HepG2 (cell line): ENCODE data around the gene OTOP3. TPM values are rescaled to one million over a fixed set of nuclear protein-coding genes. Genes with fewer than 3 reads are reported as not detected.
A peak's percentile ranks its signal among the peaks of the same experiment; 100 is the strongest.

ENCODE experiments used
- BORCS8-MEF2B ChIP-seq: sonication (generic); formaldehyde crosslinking; IDR thresholded peaks from 2 replicates; pipeline ENCODE4 v1.8.0; 2022; ENCODE audit warnings: mild to moderate bottlenecking, missing genetic modification reagents
- ERF ChIP-seq: IDR thresholded peaks from 2 replicates; pipeline ENCODE4 v1.6.1; 2018; ENCODE audit warnings: missing biosample characterization, missing genetic modification reagents
- EZH2 ChIP-seq: conservative IDR thresholded peaks from 2 replicates; pipeline ENCODE4 v1.6.1; 2012; ENCODE audit warnings: mild to moderate bottlenecking, low read depth, low read length, moderate library complexity
- FOSL1 ChIP-seq: sonication (generic); formaldehyde crosslinking; IDR thresholded peaks from 2 replicates; pipeline ENCODE4 v1.9.0; 2021; ENCODE audit warnings: missing genetic modification reagents, borderline replicate concordance
- HDAC2 ChIP-seq: sonication (generic); formaldehyde crosslinking; IDR thresholded peaks from 2 replicates; pipeline ENCODE4 v1.4.0; 2020; ENCODE audit warnings: missing genetic modification reagents
- HMGXB4 ChIP-seq, 2 experiments: sonication (generic) in 1 of 2; formaldehyde crosslinking in 1 of 2; IDR thresholded peaks; 2 replicates each; pipeline versions ENCODE4 v1.4.0 to v1.6.1; 2018 to 2020; ENCODE audit warnings: missing genetic modification reagents in 2 of 2, borderline replicate concordance in 1 of 2, low read depth in 1 of 2, mild to moderate bottlenecking in 1 of 2, missing biosample characterization in 1 of 2
- HNRNPLL ChIP-seq: fragments of 200-400 bp; formaldehyde crosslinking; IDR thresholded peaks from 2 replicates; pipeline ENCODE4 v1.6.1; 2017; ENCODE audit warnings: mild to moderate bottlenecking, low read depth, low read length; ENCODE audit not compliant: poor library complexity, severe bottlenecking
- MTA1 ChIP-seq: sonication (generic); formaldehyde crosslinking; IDR thresholded peaks from 2 replicates; pipeline ENCODE4 v1.4.0; 2020; ENCODE audit warnings: missing genetic modification reagents, mild to moderate bottlenecking, borderline replicate concordance
- MYNN ChIP-seq: sonication (generic); formaldehyde crosslinking; IDR thresholded peaks from 2 replicates; pipeline ENCODE4 v1.4.0; 2020; ENCODE audit warnings: mild to moderate bottlenecking, low read depth, missing genetic modification reagents
- NFE2L1 ChIP-seq: sonication (generic); formaldehyde crosslinking; IDR thresholded peaks from 2 replicates; pipeline ENCODE4 v1.4.0; 2020; ENCODE audit warnings: missing genetic modification reagents, mild to moderate bottlenecking, borderline replicate concordance
- RBM39 ChIP-seq: fragments of 200-400 bp; formaldehyde crosslinking; IDR thresholded peaks from one replicate; pipeline ENCODE4 v1.6.1; 2018; ENCODE audit warnings: antibody characterized with exemption, mild to moderate bottlenecking, low read depth, low read length; ENCODE audit not compliant: poor library complexity, severe bottlenecking
- RFXAP ChIP-seq: sonication (generic); formaldehyde crosslinking; IDR thresholded peaks from 2 replicates; pipeline ENCODE4 v1.4.0; 2020; ENCODE audit warnings: missing genetic modification reagents, borderline replicate concordance
- XRCC5 ChIP-seq: fragments of 200-400 bp; formaldehyde crosslinking; optimal IDR thresholded peaks from 2 replicates; pipeline ENCODE3; 2017; ENCODE audit warnings: mild to moderate bottlenecking, low read length
- YY1 ChIP-seq: IDR thresholded peaks from 2 replicates; pipeline ENCODE4 v1.6.1; 2011; ENCODE audit warnings: low read length, low read depth, moderate library complexity, mild to moderate bottlenecking; ENCODE audit not compliant: insufficient read depth, insufficient replicate concordance
- ZBTB20 ChIP-seq: sonication (generic); formaldehyde crosslinking; IDR thresholded peaks from 2 replicates; pipeline ENCODE4 v1.8.1; 2023; ENCODE audit warnings: missing genetic modification reagents, low read depth, mild to moderate bottlenecking, borderline replicate concordance
- ZBTB26 ChIP-seq: IDR thresholded peaks from 2 replicates; pipeline ENCODE4 v1.6.1; 2016; ENCODE audit warnings: missing compliant biosample characterization, missing genetic modification reagents, borderline replicate concordance
- ZBTB7B ChIP-seq: sonication (generic); formaldehyde crosslinking; IDR thresholded peaks from 2 replicates; pipeline ENCODE4 v1.4.0; 2020; ENCODE audit warnings: missing genetic modification reagents
- ZFX ChIP-seq: sonication (generic); formaldehyde crosslinking; IDR thresholded peaks from 2 replicates; pipeline ENCODE4 v1.4.0; 2020; ENCODE audit warnings: mild to moderate bottlenecking, low read depth, missing genetic modification reagents, moderate library complexity
- ZNF230 ChIP-seq: sonication (generic); formaldehyde crosslinking; IDR thresholded peaks from 2 replicates; pipeline ENCODE4 v1.4.0; 2020; ENCODE audit warnings: mild to moderate bottlenecking, missing genetic modification reagents
- ZNF687 ChIP-seq: sonication (generic); formaldehyde crosslinking; IDR thresholded peaks from 2 replicates; pipeline ENCODE4 v1.5.1; 2020; ENCODE audit warnings: mild to moderate bottlenecking, missing genetic modification reagents, moderate library complexity
- polyA plus RNA-seq, 8 experiments: library from polyadenylated mRNA; depleted of rRNA in 3 of 8; stranded (reverse) in 7 of 8; unstranded in 1 of 8; fragments of >200 nt; fragmentation: Illumina TruSeq in 4 of 8; extraction: Trizol in 4 of 8; gene quantifications; 2 replicates each; pipeline versions ENCODE4 v1.2.1 to v1.2.3, GENCODE V29; 2011 to 2016; ENCODE audit warnings: low read depth in 4 of 8, missing spikeins in 1 of 8, mixed read lengths in 1 of 8; ENCODE audit not compliant: insufficient read depth in 1 of 8
- total RNA-seq, 5 experiments: library from RNA; depleted of rRNA; stranded (reverse); fragments of >200 nt; fragmentation: Illumina TruSeq; extraction: Trizol; gene quantifications; 2 replicates each; pipeline ENCODE4 v1.2.3, GENCODE V29; 2016; ENCODE audit warnings: low read depth in 1 of 5

The OTOP3 gene
- total and polyA plus RNA-seq, 2 of the 13 experiments (the other 11 are each of a cell fraction or from before 2014, with no cell fraction given), result not detected

- TF ChIP-seq ZBTB26 (CRISPR knock-in tag) (0 out of 2 replicates have a peak, but pooled peaks have one; percentile 22), MYNN (CRISPR knock-in tag) (no peak), ZFX (CRISPR knock-in tag) (0 out of 2 replicates have a peak, but pooled peaks have one; percentile 21), YY1 (peak; percentile 41), HNRNPLL (peak; percentile 29), ZNF230 (no peak; the same call in 1 of the 2 replicates), RBM39 (no peak), FOSL1 (no peak), ZBTB20 (CRISPR knock-in tag) (no peak), BORCS8-MEF2B (CRISPR knock-in tag) (0 out of 2 replicates have a peak, but pooled peaks have one; percentile 28), ZBTB7B (CRISPR knock-in tag) (peak; percentile 47; the same call in 1 of the 2 replicates), MTA1 (CRISPR knock-in tag) (peak; percentile 74; the same call in 1 of the 2 replicates), ERF (CRISPR knock-in tag) (0 out of 2 replicates have a peak, but pooled peaks have one; percentile 62), ZNF687 (CRISPR knock-in tag) (peak; percentile 6; the same call in 1 of the 2 replicates), HMGXB4 (CRISPR knock-in tag; IDR thresholded peaks at IDR 0.05; ENCODE audit: borderline replicate concordance in 1 of 2, low read depth in 1 of 2) (peak; percentile 20 to 61; a peak in 1 of 4 replicates), RFXAP (peak; percentile 50; the same call in 1 of the 2 replicates), EZH2 (no peak), HDAC2 (CRISPR knock-in tag) (0 out of 2 replicates have a peak, but pooled peaks have one; percentile 46), NFE2L1 (CRISPR knock-in tag) (no peak), XRCC5 (peak; percentile 84)
These were observed 22.4 kb downstream of the OTOP3 start (continued) for GRCh38 chr17:74957935-74958740.
